ENCODE data around the gene TRPM7.

DNA sequence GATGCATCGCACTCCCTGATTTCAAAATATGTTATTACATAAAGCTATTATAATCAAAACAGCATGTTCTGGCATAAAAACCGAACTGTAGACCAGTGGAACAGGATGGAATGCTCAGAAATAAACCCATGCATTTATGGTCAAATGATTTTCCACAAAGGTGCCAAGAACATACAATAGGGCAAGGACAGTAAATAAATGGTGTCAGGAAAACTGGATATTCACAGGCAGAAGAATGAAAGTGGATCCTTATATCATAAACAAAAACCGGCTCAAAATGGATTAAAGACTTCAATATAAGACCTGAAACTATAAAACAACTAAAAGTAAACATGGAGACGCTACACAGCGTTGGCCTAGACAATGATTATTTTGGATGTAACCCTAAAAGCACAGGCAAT is 162.7 kb downstream of the TRPM7 start:
- TF ChIP-seq POLR2A (IDR thresholded peaks at IDR 0.05; ENCODE audit: low read depth, low read length) = no peak
- no peak for TF ChIP-seq SPI1 (IDR thresholded peaks at IDR 0.05; ENCODE audit: low read depth, low read length)
- TF ChIP-seq TAF1 (IDR thresholded peaks at IDR 0.05; ENCODE audit: low read depth, low read length) = no peak
- TF ChIP-seq POLR2AphosphoS5 (IDR thresholded peaks at IDR 0.05; ENCODE audit: low read depth, low read length) = no peak
- no peak for TF ChIP-seq POU2F2 (IDR thresholded peaks at IDR 0.05; ENCODE audit: low read depth, low read length)

Measured in GM12891 (cell line).